SK-N-SH (cell line): ENCODE measurements around the gene SLC25A48. TPM values are rescaled to one million over a fixed set of nuclear protein-coding genes. Genes with fewer than 3 reads are reported as not detected.

ENCODE experiments used
- CTCF ChIA-PET: fragments of 300-600, 350-600 bp; formaldehyde crosslinking; extraction: SDS; loops from one replicate; lab custom pipeline; 2021; lab: Yijun Ruan, JAX
- POLR2A ChIA-PET: fragments of 350-600 bp; sonication (Branson Sonifier 250); formaldehyde crosslinking; extraction: SDS; loops from one replicate; lab custom pipeline; 2020; ENCODE audit warnings: antibody characterized with exemption, inconsistent platforms; lab: Yijun Ruan, JAX
- DNase-seq: peaks from one replicate; pipeline ENCODE4 v3.0.0; 2012
- H2AFZ ChIP-seq: fragments of 200-600 bp; sonication (generic); 2 replicates; pipeline ENCODE4 v1.8.1; 2016; ENCODE audit warnings: antibody characterized with exemption, mild to moderate bottlenecking, low read depth
- H3F3A ChIP-seq: fragments of 200-600 bp; sonication (generic); replicated peaks from 2 replicates; pipeline ENCODE3; 2016; ENCODE audit warnings: antibody characterized with exemption, mild to moderate bottlenecking; ENCODE audit not compliant: insufficient read depth
- H3K27ac ChIP-seq, 2 experiments: fragments of 200-500 bp in 1 of 2; fragments of 200-600 bp in 1 of 2; sonication (Bioruptor generic) in 1 of 2; sonication (generic), shearing (Covaris generic) in 1 of 2; 2 replicates each; pipeline versions ENCODE4 v1.5.1 to v1.6.1; 2014 to 2016; ENCODE audit warnings: low read depth in 2 of 2, inconsistent platforms in 1 of 2, low read length in 1 of 2, mild to moderate bottlenecking in 1 of 2, mixed read lengths in 1 of 2
- H3K27me3 ChIP-seq: fragments of 200-600 bp; sonication (generic), shearing (Covaris generic); 2 replicates; pipeline ENCODE4 v1.6.1; 2016; ENCODE audit warnings: mixed run types; ENCODE audit not compliant: insufficient read depth
- H3K36me3 ChIP-seq, 2 experiments: fragments of 200-500 bp in 1 of 2; fragments of 200-600 bp in 1 of 2; sonication (Bioruptor generic) in 1 of 2; sonication (generic) in 1 of 2; replicated peaks in 1 of 2; 2 replicates each; pipeline versions ENCODE3 to v1.5.1; 2014 to 2016; ENCODE audit warnings: low read length in 1 of 2, mild to moderate bottlenecking in 1 of 2; ENCODE audit not compliant: insufficient read depth in 2 of 2, control insufficient read depth in 1 of 2
- H3K4me1 ChIP-seq, 2 experiments: fragments of 200-500 bp in 1 of 2; fragments of 200-600 bp in 1 of 2; sonication (Bioruptor generic) in 1 of 2; sonication (generic), shearing (Covaris generic) in 1 of 2; 2 replicates each; pipeline versions ENCODE4 v1.5.1 to v1.6.1; 2014 to 2016; ENCODE audit warnings: low read depth in 1 of 2, low read length in 1 of 2, mixed run types in 1 of 2; ENCODE audit not compliant: insufficient read depth in 2 of 2, control insufficient read depth in 1 of 2
- H3K4me2 ChIP-seq: fragments of 200-600 bp; sonication (generic), shearing (Covaris generic); 2 replicates; pipeline ENCODE4 v1.6.1; 2017; ENCODE audit warnings: mixed run types
- H3K4me3 ChIP-seq, 2 experiments: fragments of 200-500 bp in 1 of 2; fragments of 200-600 bp in 1 of 2; sonication (Bioruptor generic) in 1 of 2; sonication (generic), shearing (Covaris generic) in 1 of 2; 2 replicates each; pipeline versions ENCODE4 v1.5.1 to v1.8.1; 2014 to 2016; ENCODE audit warnings: low read depth in 2 of 2, inconsistent platforms in 1 of 2, low read length in 1 of 2, mild to moderate bottlenecking in 1 of 2, mixed read lengths in 1 of 2, moderate library complexity in 1 of 2
- H3K79me2 ChIP-seq: fragments of 200-600 bp; sonication (generic); 2 replicates; pipeline ENCODE4 v1.8.1; 2017; ENCODE audit warnings: mild to moderate bottlenecking; ENCODE audit not compliant: insufficient read depth
- H3K9ac ChIP-seq: fragments of 200-600 bp; sonication (generic); 2 replicates; pipeline ENCODE4 v1.6.1; 2017; ENCODE audit warnings: mixed run types
- H3K9me2 ChIP-seq: fragments of 200-600 bp; sonication (generic); 2 replicates; pipeline ENCODE4 v1.6.1; 2017; ENCODE audit warnings: mixed run types
- H3K9me3 ChIP-seq: fragments of 200-600 bp; sonication (generic); 2 replicates; pipeline ENCODE4 v1.6.1; 2017; ENCODE audit warnings: mixed run types, mild to moderate bottlenecking, moderate library complexity
- H4K20me1 ChIP-seq: fragments of 200-600 bp; sonication (generic); 2 replicates; pipeline ENCODE4 v1.6.1; 2017; ENCODE audit warnings: mild to moderate bottlenecking, mixed run types; ENCODE audit not compliant: insufficient read depth
- EP300 ChIP-seq, 2 experiments: IDR thresholded peaks; 2 replicates each; pipeline versions ENCODE4 v1.4.0 to v1.6.1; 2012; ENCODE audit warnings: borderline replicate concordance in 1 of 2, low read depth in 1 of 2, low read length in 1 of 2
- FOXJ3 ChIP-seq: sonication (generic); formaldehyde crosslinking; IDR thresholded peaks from 2 replicates; pipeline ENCODE4 v1.5.1; 2020; ENCODE audit warnings: mild to moderate bottlenecking, missing genetic modification reagents
- FOXM1 ChIP-seq: IDR thresholded peaks from 2 replicates; pipeline ENCODE4 v1.4.0; 2012; ENCODE audit warnings: low read depth, mild to moderate bottlenecking
- GABPA ChIP-seq: IDR thresholded peaks from 2 replicates; pipeline ENCODE4 v1.4.0; 2012; ENCODE audit warnings: low read depth, mild to moderate bottlenecking
- GATA2 ChIP-seq: sonication (generic); formaldehyde crosslinking; IDR thresholded peaks from 2 replicates; pipeline ENCODE4 v1.5.0; 2020; ENCODE audit warnings: mild to moderate bottlenecking, missing genetic modification reagents
- MEF2A ChIP-seq: IDR thresholded peaks from 2 replicates; pipeline ENCODE4 v1.4.0; 2012; ENCODE audit warnings: low read depth, borderline replicate concordance
- NFIC ChIP-seq: IDR thresholded peaks from 2 replicates; pipeline ENCODE4 v1.4.0; 2012; ENCODE audit warnings: borderline replicate concordance
- RCOR1 ChIP-seq: fragments of 150-350 bp; IDR thresholded peaks from 2 replicates; pipeline ENCODE4 v1.6.1; 2017; ENCODE audit warnings: antibody characterized with exemption, low read length
- REST ChIP-seq: IDR thresholded peaks from 2 replicates; pipeline ENCODE4 v1.6.1; 2012; ENCODE audit warnings: mild to moderate bottlenecking, low read depth, low read length, moderate library complexity
- RFX5 ChIP-seq: IDR thresholded peaks from 2 replicates; pipeline ENCODE4 v1.6.1; 2012; ENCODE audit warnings: mild to moderate bottlenecking, improper control_type of control experiment, low read length
- RXRA ChIP-seq: IDR thresholded peaks from 2 replicates; pipeline ENCODE4 v1.4.0; 2012; ENCODE audit warnings: low read depth, mild to moderate bottlenecking, borderline replicate concordance
- TAF1 ChIP-seq: IDR thresholded peaks from 2 replicates; pipeline ENCODE4 v1.6.1; 2012; ENCODE audit warnings: low read depth, mild to moderate bottlenecking, low read length, moderate library complexity, borderline replicate concordance
- YY1 ChIP-seq: IDR thresholded peaks from 2 replicates; pipeline ENCODE4 v1.4.0; 2012; ENCODE audit warnings: low read depth, mild to moderate bottlenecking
- ZBTB33 ChIP-seq: IDR thresholded peaks from 2 replicates; pipeline ENCODE4 v1.4.0; 2012; ENCODE audit warnings: low read depth, borderline replicate concordance
- WGBS: methylation state at CpG from one replicate; pipeline ENCODE4 v1.1.6; 2017; ENCODE audit warnings: low lambda C conversion rate; 5-methylcytosine and 5-hydroxymethylcytosine counted together
- polyA plus RNA-seq, 3 experiments: library from polyadenylated mRNA; depleted of rRNA; stranded (reverse); fragments of >200 nt; gene quantifications; 2 replicates each; pipeline ENCODE4 v1.2.3, GENCODE V29; 2012
- TF ChIP-seq, protein P1 (sequence below): IDR thresholded peaks from 2 replicates; pipeline ENCODE4; 2012
- TF ChIP-seq, protein P2 (sequence below): IDR thresholded peaks from 2 replicates; pipeline ENCODE4 v1.4.0; 2012; ENCODE audit warnings: low read depth

SLC25A48 gene
- polyA plus RNA-seq, 1 of the 3 experiments (the other 2 are of a cell fraction), result 0.23 TPM

GRCh38 chr5:135878156-135878620 lies 43.7 kb downstream of the SLC25A48 start:
- Histone ChIP-seq H2AFZ (no peak overlapping the region), H3K4me2 (no peak overlapping the region), H3K27me3 (no peaks in the 10 kb centered on the region)
- TF ChIP-seq MEF2A (no peak), REST (no peak), RXRA (no peak), TAF1 (no peak), RFX5 (no peak), GATA2 (CRISPR knock-in tag) (no peak), FOXM1 (no peak), EP300 (IDR thresholded peaks at IDR 0.05; ENCODE audit: borderline replicate concordance in 1 of 2, low read depth in 1 of 2, low read length in 1 of 2) (no peak), FOXJ3 (CRISPR knock-in tag) (no peak), YY1 (no peak), GABPA (no peak), NFIC (no peak), RCOR1 (no peak), ZBTB33 (no peak)
- TF ChIP-seq, protein P1, sequence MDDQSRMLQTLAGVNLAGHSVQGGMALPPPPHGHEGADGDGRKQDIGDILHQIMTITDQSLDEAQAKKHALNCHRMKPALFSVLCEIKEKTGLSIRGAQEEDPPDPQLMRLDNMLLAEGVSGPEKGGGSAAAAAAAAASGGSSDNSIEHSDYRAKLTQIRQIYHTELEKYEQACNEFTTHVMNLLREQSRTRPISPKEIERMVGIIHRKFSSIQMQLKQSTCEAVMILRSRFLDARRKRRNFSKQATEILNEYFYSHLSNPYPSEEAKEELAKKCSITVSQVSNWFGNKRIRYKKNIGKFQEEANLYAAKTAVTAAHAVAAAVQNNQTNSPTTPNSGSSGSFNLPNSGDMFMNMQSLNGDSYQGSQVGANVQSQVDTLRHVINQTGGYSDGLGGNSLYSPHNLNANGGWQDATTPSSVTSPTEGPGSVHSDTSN, result no peak
- TF ChIP-seq, protein P2, sequence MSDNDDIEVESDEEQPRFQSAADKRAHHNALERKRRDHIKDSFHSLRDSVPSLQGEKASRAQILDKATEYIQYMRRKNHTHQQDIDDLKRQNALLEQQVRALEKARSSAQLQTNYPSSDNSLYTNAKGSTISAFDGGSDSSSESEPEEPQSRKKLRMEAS, result no peak
- TF ChIP-seq, all 33 proteins: peak for 0
- no peaks in the 10 kb centered on the region for H4K20me1 ChIP-seq
- peaks cover 0 to 12% of the 10 kb centered on the region in 2 experiments; a peak in 1 of 4 replicates for H3K4me1 ChIP-seq
- no peaks in the 10 kb centered on the region for H3K79me2 ChIP-seq
- H3K36me3 ChIP-seq, result no peaks in the 10 kb centered on the region
- ChIA-PET POLR2A (no interaction called here), CTCF (interaction anchor here (1.5 to 1.7 kb wide), 2 partner anchors 13 to 334 kb away, joined by 4 to 9 read pairs; no protein-coding TSS in a partner anchor)
- no peaks in the 10 kb centered on the region for H3F3A ChIP-seq
- H3K9ac ChIP-seq, result no peak overlapping the region
- no peaks in the 10 kb centered on the region for H3K9me3 ChIP-seq
- H3K4me3 ChIP-seq, result no peak overlapping the region
- 51% methylated on average over 3 of the region's 4 CpGs for WGBS
- no peaks in the 10 kb centered on the region for H3K9me2 ChIP-seq
- no peak for DNase-seq
- H3K27ac ChIP-seq, result no peak overlapping the region
